Fibroblast of skin of left biceps (primary cell): Measurements from ENCODE around the gene SPDEF.

Experiments
- DNase-seq, 2 experiments: peaks; one replicate each; pipeline ENCODE4 v3.0.0-alpha.2; 2013; ENCODE audit warnings: low read depth in 2 of 2

The SPDEF gene

GRCh38 chr6:34546551-34547321 is 9.4 kb downstream of the SPDEF start:
- DNase-seq, result no peak

- DNase-seq, result no peak
Measured at GRCh38 chr6:34544776-34545471, 11.2 kb downstream of the SPDEF start.

- no peak for DNase-seq
Measured at GRCh38 chr6:34544052-34544604, 12.0 kb downstream of the SPDEF start.

GRCh38 chr6:34543421-34543820 is 12.7 kb downstream of the SPDEF start:
- DNase-seq, result no peak

- DNase-seq, result no peak
Measured at GRCh38 chr6:34540841-34541240, 15.3 kb downstream of the SPDEF start.

- no peak for DNase-seq
Measured at GRCh38 chr6:34540222-34540621, 15.9 kb downstream of the SPDEF start.

GRCh38 chr6:34539181-34539580 is 16.9 kb downstream of the SPDEF start:
- DNase-seq, result no peak

GRCh38 chr6:34538581-34538980 is 17.5 kb downstream of the SPDEF start:
- DNase-seq, result no peak

- DNase-seq, result no peak
Measured at GRCh38 chr6:34537922-34538550, 18.1 kb downstream of the SPDEF start.

GRCh38 chr6:34536959-34537848 is 18.9 kb downstream of the SPDEF start:
- DNase-seq, result no peak

- no peak for DNase-seq
Measured at GRCh38 chr6:34536251-34536958, 19.7 kb downstream of the SPDEF start.

- no peak for DNase-seq
Measured at GRCh38 chr6:34535646-34536045, 20.5 kb downstream of the SPDEF start.

- DNase-seq, result no peak
Measured at GRCh38 chr6:34535199-34535598, 20.9 kb downstream of the SPDEF start.

GRCh38 chr6:34534656-34535055 is 21.5 kb downstream of the SPDEF start:
- no peak for DNase-seq

GRCh38 chr6:34534146-34534545 is 22.0 kb downstream of the SPDEF start:
- no peak for DNase-seq

- no peak for DNase-seq
Measured at GRCh38 chr6:34532230-34532629, 23.9 kb downstream of the SPDEF start.

GRCh38 chr6:34531580-34532201 is 24.4 kb downstream of the SPDEF start:
- DNase-seq, result peak; percentile 37 to 41

GRCh38 chr6:34530753-34531365 is 25.3 kb downstream of the SPDEF start:
- DNase-seq, result no peak

GRCh38 chr6:34529665-34530327 is 26.3 kb downstream of the SPDEF start:
- DNase-seq, result no peak
